ENCODE measurements around the gene POU4F3.
A peak's percentile ranks its signal among the peaks of the same experiment; 100 is the strongest.

POU4F3 gene

DNA sequence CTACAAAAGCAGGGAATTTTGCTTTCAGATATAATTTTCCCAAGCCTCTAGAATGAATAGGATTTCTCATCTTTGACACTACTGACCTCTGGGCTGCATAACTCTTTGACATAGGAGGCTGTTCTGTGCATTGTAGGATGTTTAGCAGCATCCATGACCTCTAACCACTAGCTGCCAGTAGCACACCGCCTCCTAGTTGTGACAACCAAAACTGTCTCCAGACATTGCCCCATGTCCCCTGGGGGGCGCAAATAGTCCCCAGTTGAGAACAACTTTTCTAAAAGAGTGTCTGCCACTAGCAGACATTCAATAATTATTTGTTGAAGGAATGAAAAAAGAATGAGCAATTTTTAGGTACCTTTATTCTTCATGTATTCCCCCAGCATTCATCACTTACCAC is 51.8 kb downstream of the POU4F3 start:
- Histone ChIP-seq H3K36me3 (no peaks in the 10 kb centered on the region), H3K27me3 (peaks cover 33% of the 10 kb centered on the region), H3K9me3 (no peaks in the 10 kb centered on the region), H3K4me3 (ENCODE audit: low read depth, low read length) (no peak overlapping the region), H3K4me1 (no peaks in the 10 kb centered on the region)
- no peak for DNase-seq
- TF ChIP-seq, protein P1, sequence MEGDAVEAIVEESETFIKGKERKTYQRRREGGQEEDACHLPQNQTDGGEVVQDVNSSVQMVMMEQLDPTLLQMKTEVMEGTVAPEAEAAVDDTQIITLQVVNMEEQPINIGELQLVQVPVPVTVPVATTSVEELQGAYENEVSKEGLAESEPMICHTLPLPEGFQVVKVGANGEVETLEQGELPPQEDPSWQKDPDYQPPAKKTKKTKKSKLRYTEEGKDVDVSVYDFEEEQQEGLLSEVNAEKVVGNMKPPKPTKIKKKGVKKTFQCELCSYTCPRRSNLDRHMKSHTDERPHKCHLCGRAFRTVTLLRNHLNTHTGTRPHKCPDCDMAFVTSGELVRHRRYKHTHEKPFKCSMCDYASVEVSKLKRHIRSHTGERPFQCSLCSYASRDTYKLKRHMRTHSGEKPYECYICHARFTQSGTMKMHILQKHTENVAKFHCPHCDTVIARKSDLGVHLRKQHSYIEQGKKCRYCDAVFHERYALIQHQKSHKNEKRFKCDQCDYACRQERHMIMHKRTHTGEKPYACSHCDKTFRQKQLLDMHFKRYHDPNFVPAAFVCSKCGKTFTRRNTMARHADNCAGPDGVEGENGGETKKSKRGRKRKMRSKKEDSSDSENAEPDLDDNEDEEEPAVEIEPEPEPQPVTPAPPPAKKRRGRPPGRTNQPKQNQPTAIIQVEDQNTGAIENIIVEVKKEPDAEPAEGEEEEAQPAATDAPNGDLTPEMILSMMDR (IDR thresholded peaks at IDR 0.05; ENCODE audit: low read depth, low read length) = peak; percentile 26
